Transverse colon (tissue), 4 donors: ENCODE data around the gene NSMCE3. TPM values are rescaled to one million over a fixed set of nuclear protein-coding genes. Genes with fewer than 3 reads are reported as not detected.

ENCODE experiments used
- DNase-seq: peaks from one replicate; pipeline ENCODE4 v3.0.0-alpha.2; 2019
- H3K27ac ChIP-seq, 4 donors: fragments of 200-600 bp; sonication (generic); 2 replicates each; pipeline ENCODE4 v1.5.1; 2016 to 2018; ENCODE audit warnings: inconsistent platforms in 4 of 4
- H3K27me3 ChIP-seq: fragments of 200-600 bp; sonication (generic); 2 replicates; pipeline ENCODE4 v1.5.1; 2017; ENCODE audit warnings: inconsistent platforms
- H3K36me3 ChIP-seq, 4 donors: fragments of 200-600 bp; sonication (generic); 2 replicates each; pipeline ENCODE4 v1.5.1; 2017 to 2019; ENCODE audit warnings: inconsistent platforms in 4 of 4
- H3K4me1 ChIP-seq, 4 donors: fragments of 200-600 bp; sonication (generic); 2 replicates each; pipeline ENCODE4 v1.5.1; 2017 to 2020; ENCODE audit warnings: inconsistent platforms in 4 of 4
- H3K4me3 ChIP-seq, 4 donors: fragments of 200-600 bp; sonication (generic); 1 replicate in 1 of 4; 2 replicates in 3 of 4; pipeline versions ENCODE4 v1.5.1 to v1.6.1; 2017 to 2019; ENCODE audit warnings: inconsistent platforms in 4 of 4
- H3K9me3 ChIP-seq, 2 donors: fragments of 200-600 bp; sonication (generic); 2 replicates each; pipeline ENCODE4 v1.5.1; 2017 to 2019; ENCODE audit warnings: inconsistent platforms in 2 of 2
- CTCF ChIP-seq, 5 experiments: fragments of 200-600 bp in 3 of 5; fragments of 450-650 bp in 2 of 5; sonication (generic) in 3 of 5; IDR thresholded peaks; 1 replicate in 2 of 5; 2 replicates in 3 of 5; pipeline ENCODE4 v1.5.1; 2016 to 2017; ENCODE audit warnings: antibody characterized with exemption in 5 of 5, inconsistent platforms in 3 of 5, mild to moderate bottlenecking in 2 of 5, moderate library complexity in 1 of 5
- EP300 ChIP-seq: sonication (generic); formaldehyde crosslinking; IDR thresholded peaks from one replicate; pipeline ENCODE4 v1.6.1; 2017; ENCODE audit warnings: antibody characterized with exemption, low read depth
- POLR2A ChIP-seq: fragments of 450-650 bp; IDR thresholded peaks from one replicate; pipeline ENCODE4 v1.6.1; 2016; ENCODE audit warnings: antibody characterized with exemption, mild to moderate bottlenecking, moderate library complexity
- POLR2AphosphoS5 ChIP-seq, 3 donors: sonication (generic); formaldehyde crosslinking; IDR thresholded peaks; one replicate each; pipeline ENCODE4 v1.6.1; 2016; ENCODE audit warnings: antibody characterized with exemption in 3 of 3
- WGBS, 2 donors: methylation state at CpG; one replicate each; pipeline ENCODE4 v1.1.5; 2018; ENCODE audit warnings: low coverage in 1 of 2; 5-methylcytosine and 5-hydroxymethylcytosine counted together
- in situ Hi-C, 4 donors: fragments of 200-750 bp; cut with MboI; loops; one replicate each; pipeline versions ENCODE4 v1.15.0 to v1.15.1; 2017; ENCODE audit warnings: low sequenced_read_pairs in 3 of 4, low pct_ligation_motif_present in 1 of 4, low pct_unique_long_range_greater_than_20kb in 1 of 4
- intact Hi-C: fragments of 100-400 bp; cut with DNase I; formaldehyde crosslinking; loops from one replicate; pipeline ENCODE4 v1.15.1; 2023; ENCODE audit warnings: low total_unique reads
- total RNA-seq, 4 donors: library from RNA; depleted of rRNA; stranded (reverse); fragments of >200 nt; gene quantifications; one replicate each; pipeline ENCODE4 v1.1.0, GENCODE V29; 2016

NSMCE3 gene
- total RNA-seq, 4 donors from 2014 or later, result 2.2 to 8.3 (median 5.7) TPM

- intact Hi-C loops (loop anchor here (10.0 kb wide), 1 partner anchor 296 kb away; a partner anchor contains a TSS), in situ Hi-C loops (no loop called here)
- Histone ChIP-seq H3K36me3 (no peaks in the 10 kb centered on the region), H3K27ac (no peak overlapping the region), H3K4me1 (no peaks in the 10 kb centered on the region), H3K27me3 (no peaks in the 10 kb centered on the region), H3K4me3 (no peak overlapping the region), H3K9me3 (no peaks in the 10 kb centered on the region)
- no peak for TF ChIP-seq POLR2A
- no peak for TF ChIP-seq POLR2AphosphoS5 (IDR thresholded peaks at IDR 0.05)
- TF ChIP-seq CTCF (IDR thresholded peaks at IDR 0.05), result no peak
- no peak for TF ChIP-seq EP300
- WGBS, 2 donors, result 76% methylated on average over 3 of the region's 3 CpGs; no CpG with 5 or more reads in 1 of the 2 donors
- no peak for DNase-seq
Measured at GRCh38 chr15:29278436-29279105, 8.9 kb upstream of the NSMCE3 start.

- no peaks in the 10 kb centered on the region for H3K36me3 ChIP-seq
- H3K9me3 ChIP-seq, result no peaks in the 10 kb centered on the region
- DNase-seq, result no peak
- H3K4me1 ChIP-seq, result no peaks in the 10 kb centered on the region
- intact Hi-C loops (loop anchor here (10.0 kb wide), 1 partner anchor 298 kb away; a partner anchor contains a TSS), in situ Hi-C loops (no loop called here)
- no peak for TF ChIP-seq POLR2AphosphoS5 (IDR thresholded peaks at IDR 0.05)
- TF ChIP-seq POLR2A, result no peak
- TF ChIP-seq EP300, result no peak
- TF ChIP-seq CTCF (IDR thresholded peaks at IDR 0.05), result no peak
- no peak overlapping the region for H3K4me3 ChIP-seq
- H3K27ac ChIP-seq, result no peak overlapping the region
- no peaks in the 10 kb centered on the region for H3K27me3 ChIP-seq
- WGBS, 2 donors, result 89% methylated on average over 2 of the region's 2 CpGs; no CpG with 5 or more reads in 1 of the 2 donors
Measured at GRCh38 chr15:29276366-29276765, 6.7 kb upstream of the NSMCE3 start.

- TF ChIP-seq POLR2A (no peak), POLR2AphosphoS5 (IDR thresholded peaks at IDR 0.05) (no peak), EP300 (no peak), CTCF (IDR thresholded peaks at IDR 0.05) (no peak)
- Histone ChIP-seq H3K27ac (no peak overlapping the region), H3K9me3 (no peaks in the 10 kb centered on the region), H3K27me3 (no peaks in the 10 kb centered on the region), H3K4me3 (no peak overlapping the region), H3K36me3 (no peaks in the 10 kb centered on the region), H3K4me1 (no peaks in the 10 kb centered on the region)
- no peak for DNase-seq
- 67 to 77% methylated on average over 1 of the region's 1 CpG for WGBS, 2 donors
- intact Hi-C loops (loop anchor here (10.0 kb wide), 1 partner anchor 299 kb away; a partner anchor contains a TSS), in situ Hi-C loops (no loop called here)
Measured at GRCh38 chr15:29275855-29276254, 6.2 kb upstream of the NSMCE3 start.

- Histone ChIP-seq H3K27ac (no peak overlapping the region), H3K9me3 (no peaks in the 10 kb centered on the region), H3K4me3 (no peak overlapping the region), H3K4me1 (peaks cover 0 to 9% (median 4%) of the 10 kb centered on the region in 4 donors), H3K27me3 (no peaks in the 10 kb centered on the region), H3K36me3 (no peaks in the 10 kb centered on the region)
- DNase-seq, result no peak
- in situ Hi-C loops (no loop called here), intact Hi-C loops (loop anchor here (10.0 kb wide), 1 partner anchor 300 kb away; a partner anchor contains a TSS)
- 72 to 81% methylated on average over 3 of the region's 3 CpGs for WGBS, 2 donors
- TF ChIP-seq POLR2A, result no peak
- no peak for TF ChIP-seq EP300
- no peak for TF ChIP-seq CTCF (IDR thresholded peaks at IDR 0.05)
- no peak for TF ChIP-seq POLR2AphosphoS5 (IDR thresholded peaks at IDR 0.05)
Measured at GRCh38 chr15:29274946-29275345, 5.3 kb upstream of the NSMCE3 start.
